ENCODE results near the gene FNDC3B.

DNA sequence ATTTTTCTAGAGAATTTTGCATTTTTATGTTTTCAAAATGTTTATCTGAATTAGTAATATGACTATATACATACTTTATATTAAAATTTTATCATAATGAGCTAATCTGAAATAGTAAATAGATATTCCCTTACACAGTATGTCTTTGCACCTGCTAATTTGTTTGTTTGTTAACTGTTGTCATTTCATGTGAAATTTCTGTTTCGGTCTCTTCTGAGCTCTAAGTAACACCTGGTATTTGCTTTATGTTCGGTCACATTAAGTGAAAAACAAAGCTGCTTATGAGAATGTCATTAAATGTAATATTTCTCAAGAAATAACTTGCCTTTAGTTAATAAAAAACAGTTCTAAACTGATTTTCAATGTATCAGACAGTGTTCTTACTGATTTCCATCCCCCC is 61.1 kb downstream of the FNDC3B start:
- TF ChIP-seq CTCF (IDR thresholded peaks at IDR 0.05) (no peak), EP300 (IDR thresholded peaks at IDR 0.05) (no peak)

All from suprapubic skin (tissue), 3 donors.